ENCODE data around the gene ITGAE.

DNA sequence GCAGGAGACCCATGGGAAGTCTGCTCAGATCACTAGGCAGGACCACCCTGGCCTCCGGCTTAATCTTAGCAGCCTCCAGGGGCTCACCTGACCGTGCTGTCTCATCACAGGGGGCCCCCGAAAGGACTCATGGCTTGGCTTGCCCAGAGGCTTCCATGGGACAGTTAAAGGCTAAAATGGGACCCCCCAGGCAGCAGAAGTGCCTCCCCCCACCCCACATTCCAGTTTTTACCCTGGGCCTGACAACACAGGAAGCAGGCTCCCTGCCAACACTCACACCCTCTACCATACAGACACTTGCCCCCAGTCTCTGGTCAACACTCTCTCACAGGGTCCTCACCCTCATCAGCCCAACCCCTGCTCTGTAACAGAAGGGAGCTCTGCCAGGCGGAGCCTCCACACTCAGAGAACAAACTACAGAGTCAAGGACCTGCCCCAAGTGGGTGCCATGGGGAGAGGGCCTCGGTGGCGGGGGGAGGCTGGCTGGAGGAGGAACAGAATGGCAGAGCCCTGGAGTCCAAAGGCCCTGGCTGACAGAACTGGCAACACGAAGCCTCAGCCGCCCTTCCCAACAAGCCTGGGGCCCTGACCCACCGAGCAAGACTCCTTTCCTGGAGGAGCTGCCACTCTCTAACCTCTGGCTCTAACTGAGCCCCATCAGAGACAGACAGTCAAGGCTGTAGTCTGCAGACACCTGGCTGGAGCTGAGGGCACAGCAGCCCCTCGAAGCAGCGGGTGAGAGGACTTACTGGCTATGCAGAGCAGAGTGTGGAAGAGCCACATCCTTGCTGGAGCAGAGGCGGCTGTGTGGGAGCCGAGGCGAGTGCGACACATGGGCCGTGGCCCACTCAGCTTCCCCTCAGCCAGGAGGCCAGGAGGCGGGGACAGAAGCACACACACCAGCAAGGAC, at the start of gene ITGAE:
- TF ChIP-seq BACH2 (CRISPR knock-in tag; IDR thresholded peaks at IDR 0.05; ENCODE audit: borderline replicate concordance): no peak
- no peak for TF ChIP-seq ZFP3 (CRISPR knock-in tag; IDR thresholded peaks at IDR 0.05)
- TF ChIP-seq SNAI2 (CRISPR knock-in tag; IDR thresholded peaks at IDR 0.05): no peak
- TF ChIP-seq, protein P1, sequence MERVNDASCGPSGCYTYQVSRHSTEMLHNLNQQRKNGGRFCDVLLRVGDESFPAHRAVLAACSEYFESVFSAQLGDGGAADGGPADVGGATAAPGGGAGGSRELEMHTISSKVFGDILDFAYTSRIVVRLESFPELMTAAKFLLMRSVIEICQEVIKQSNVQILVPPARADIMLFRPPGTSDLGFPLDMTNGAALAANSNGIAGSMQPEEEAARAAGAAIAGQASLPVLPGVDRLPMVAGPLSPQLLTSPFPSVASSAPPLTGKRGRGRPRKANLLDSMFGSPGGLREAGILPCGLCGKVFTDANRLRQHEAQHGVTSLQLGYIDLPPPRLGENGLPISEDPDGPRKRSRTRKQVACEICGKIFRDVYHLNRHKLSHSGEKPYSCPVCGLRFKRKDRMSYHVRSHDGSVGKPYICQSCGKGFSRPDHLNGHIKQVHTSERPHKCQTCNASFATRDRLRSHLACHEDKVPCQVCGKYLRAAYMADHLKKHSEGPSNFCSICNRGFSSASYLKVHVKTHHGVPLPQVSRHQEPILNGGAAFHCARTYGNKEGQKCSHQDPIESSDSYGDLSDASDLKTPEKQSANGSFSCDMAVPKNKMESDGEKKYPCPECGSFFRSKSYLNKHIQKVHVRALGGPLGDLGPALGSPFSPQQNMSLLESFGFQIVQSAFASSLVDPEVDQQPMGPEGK (CRISPR knock-in tag; IDR thresholded peaks at IDR 0.05; ENCODE audit: borderline replicate concordance): no peak
- TF ChIP-seq, protein P2, sequence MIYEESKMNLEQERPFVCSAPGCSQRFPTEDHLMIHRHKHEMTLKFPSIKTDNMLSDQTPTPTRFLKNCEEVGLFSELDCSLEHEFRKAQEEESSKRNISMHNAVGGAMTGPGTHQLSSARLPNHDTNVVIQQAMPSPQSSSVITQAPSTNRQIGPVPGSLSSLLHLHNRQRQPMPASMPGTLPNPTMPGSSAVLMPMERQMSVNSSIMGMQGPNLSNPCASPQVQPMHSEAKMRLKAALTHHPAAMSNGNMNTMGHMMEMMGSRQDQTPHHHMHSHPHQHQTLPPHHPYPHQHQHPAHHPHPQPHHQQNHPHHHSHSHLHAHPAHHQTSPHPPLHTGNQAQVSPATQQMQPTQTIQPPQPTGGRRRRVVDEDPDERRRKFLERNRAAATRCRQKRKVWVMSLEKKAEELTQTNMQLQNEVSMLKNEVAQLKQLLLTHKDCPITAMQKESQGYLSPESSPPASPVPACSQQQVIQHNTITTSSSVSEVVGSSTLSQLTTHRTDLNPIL (CRISPR knock-in tag; IDR thresholded peaks at IDR 0.05; ENCODE audit: low read depth): no peak
- no peak for TF ChIP-seq OSR1 (CRISPR knock-in tag; IDR thresholded peaks at IDR 0.05)
